Measurements from ENCODE around the gene B4GALT2.

- no peak for TF ChIP-seq YY1 (IDR thresholded peaks at IDR 0.05; ENCODE audit: insufficient read depth, insufficient read length)
- TF ChIP-seq ZNF274 (IDR thresholded peaks at IDR 0.05; ENCODE audit: low read depth, low read length), result no peak
Measured at GRCh38 chr1:43951021-43951985, 27.7 kb upstream of the B4GALT2 start.

Measured in NT2/D1 (cell line).